Fibroblast of skin of left biceps (primary cell): ENCODE measurements around the gene TP63.

Experiments
- DNase-seq, 2 experiments: peaks; one replicate each; pipeline ENCODE4 v3.0.0-alpha.2; 2013; ENCODE audit warnings: low read depth in 2 of 2

Gene TP63

GRCh38 chr3:189776149-189776824 lies 145.1 kb downstream of the TP63 start:
- no peak for DNase-seq

DNA sequence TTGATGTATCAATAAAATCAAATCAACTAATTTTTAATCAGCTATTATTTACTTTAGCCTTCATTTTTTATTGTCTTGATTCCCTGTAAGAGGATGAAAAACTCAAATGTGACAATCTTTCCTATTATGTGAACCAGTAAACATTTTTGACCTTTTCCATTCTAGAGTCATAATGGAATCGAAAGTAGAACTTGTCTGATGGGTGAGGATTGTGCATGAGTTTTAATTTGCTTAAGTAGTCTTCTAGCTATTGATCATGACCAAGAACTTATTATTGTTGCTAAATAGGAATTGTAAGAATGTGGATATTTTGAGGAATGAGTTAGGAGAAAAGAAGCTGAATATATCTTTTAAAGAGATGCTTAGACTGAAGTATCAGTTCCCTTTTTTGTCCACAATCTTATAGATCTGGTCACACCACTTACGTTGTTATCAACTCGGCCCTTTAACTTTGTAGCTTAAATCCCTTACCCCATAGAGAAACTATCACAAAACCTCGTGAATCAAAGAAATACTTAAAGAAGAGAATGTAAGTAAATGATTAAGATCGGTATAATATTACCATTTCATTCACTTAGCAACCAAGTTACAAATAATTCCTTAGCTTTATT lies 147.3 kb downstream of the TP63 start:
- no peak for DNase-seq

GRCh38 chr3:189779166-189779565 lies 148.0 kb downstream of the TP63 start:
- DNase-seq, result no peak

DNA sequence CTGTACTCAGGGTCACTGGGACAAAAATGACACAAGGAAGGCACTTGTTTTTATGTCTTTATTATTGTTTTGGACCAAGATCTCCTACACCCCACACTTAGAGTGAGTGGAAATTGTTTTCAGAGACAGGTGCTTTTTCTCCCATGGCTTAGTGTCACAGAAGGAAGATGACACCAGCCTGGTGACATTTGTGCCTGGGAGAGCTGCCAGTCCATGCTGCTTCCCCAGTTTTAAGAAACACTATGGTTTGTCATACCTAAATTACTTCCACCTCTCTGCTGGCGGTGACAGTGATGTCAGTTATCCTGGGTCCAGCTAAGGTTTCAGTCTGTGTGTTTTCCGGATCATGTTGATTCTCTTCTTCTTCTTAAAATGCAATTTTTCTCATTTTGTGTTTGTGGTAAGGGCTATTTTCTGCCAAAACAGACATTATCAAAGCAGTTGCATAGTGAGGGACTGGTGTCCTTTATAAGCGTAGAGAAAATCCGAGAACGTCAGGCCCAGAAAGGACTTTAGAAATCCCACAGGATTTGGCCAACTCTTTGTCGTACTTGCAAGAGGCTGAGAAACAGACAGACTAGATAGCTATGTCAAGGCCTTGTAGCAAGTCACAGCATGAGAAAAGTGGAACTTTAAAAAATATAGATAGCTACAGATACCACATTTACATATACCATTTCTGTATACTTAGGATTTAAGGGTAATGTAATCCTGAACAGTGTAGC lies 149.5 kb downstream of the TP63 start:
- no peak for DNase-seq

DNA sequence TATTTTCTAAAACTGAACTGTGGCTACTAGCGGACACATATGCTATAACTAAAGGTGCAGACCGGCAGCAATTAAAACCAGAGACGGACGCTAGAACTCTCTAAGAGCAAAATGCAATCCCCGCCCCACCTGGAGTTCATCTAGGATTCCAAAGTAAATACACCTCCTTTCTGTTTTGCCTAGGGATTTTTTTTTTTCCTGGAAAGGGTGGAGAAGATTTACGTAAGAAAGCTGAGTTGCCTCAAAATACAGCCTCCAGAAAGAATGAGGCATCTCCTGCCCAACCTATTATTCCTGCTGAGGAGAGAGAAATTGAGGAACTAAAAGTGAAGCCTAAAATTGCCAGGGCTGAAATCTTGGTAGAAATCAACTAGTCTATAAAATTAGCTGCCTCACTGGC lies 150.2 kb downstream of the TP63 start:
- no peak for DNase-seq

- no peak for DNase-seq
These were observed 155.4 kb downstream of the TP63 start for GRCh38 chr3:189786479-189787064.

DNA sequence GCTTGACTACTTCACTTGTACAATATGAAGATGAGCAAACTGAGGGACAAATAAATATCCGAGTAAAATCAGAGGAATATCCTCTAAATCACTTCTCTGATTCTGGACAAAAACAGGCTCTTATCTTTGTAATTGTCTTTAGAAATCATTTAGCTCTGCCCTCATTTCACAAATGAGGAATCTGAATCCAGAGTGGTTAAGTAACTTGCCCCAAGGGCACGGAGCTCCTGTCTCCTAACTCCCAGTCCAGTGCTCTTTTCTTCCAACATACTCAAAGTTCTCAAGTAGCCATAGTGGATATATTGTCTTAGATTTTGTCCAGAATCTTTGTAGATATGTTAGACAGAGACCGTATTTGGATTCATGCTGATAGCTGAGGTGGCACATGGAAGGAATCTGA lies 156.0 kb downstream of the TP63 start:
- DNase-seq, result no peak

GRCh38 chr3:189787632-189788031 lies 156.4 kb downstream of the TP63 start:
- DNase-seq, result no peak

- DNase-seq, result no peak
These were observed 158.2 kb downstream of the TP63 start for GRCh38 chr3:189789432-189789831.

- no peak for DNase-seq
These were observed 159.5 kb downstream of the TP63 start for GRCh38 chr3:189790658-189791057.

- no peak for DNase-seq
These were observed 161.1 kb downstream of the TP63 start for GRCh38 chr3:189792046-189792929.

DNA sequence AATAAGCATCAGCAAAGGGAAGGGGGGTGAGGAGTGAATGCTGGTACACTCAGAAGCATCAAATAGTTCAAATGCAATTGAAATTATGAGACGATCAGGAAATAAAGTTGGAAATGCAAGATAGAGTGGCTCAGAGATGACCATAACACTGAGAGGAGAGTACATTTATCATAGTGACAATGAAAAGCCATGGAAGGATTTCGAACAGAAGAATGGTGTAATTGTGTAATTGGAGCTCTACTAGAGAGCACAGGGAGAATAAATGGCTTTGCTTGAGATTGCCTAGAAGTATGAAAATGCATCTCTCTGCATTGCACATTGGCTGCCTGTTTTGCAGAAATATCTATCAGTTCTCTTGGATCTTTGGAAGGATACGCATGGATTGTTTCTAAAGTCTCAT lies 163.3 kb downstream of the TP63 start:
- no peak for DNase-seq

GRCh38 chr3:189797103-189797750 lies 166.0 kb downstream of the TP63 start:
- no peak for DNase-seq

DNA sequence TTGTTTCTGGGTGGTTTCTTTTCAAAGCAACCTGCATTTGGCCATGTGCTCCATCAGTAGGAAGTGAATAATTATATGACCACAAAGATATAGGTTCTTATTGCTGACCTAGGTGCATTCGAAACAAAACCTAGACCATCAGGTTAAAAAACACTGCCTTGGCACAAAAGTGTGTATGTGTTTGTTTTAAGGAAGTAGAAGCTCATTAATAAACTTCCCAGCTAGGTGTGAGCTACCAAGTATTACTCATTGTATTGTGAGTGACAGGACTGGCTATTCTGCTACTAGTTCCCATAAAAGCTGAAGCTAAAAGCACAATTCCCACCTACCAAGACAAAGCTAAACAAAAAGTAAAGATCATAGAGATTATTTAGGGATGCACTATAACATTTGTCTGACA lies 168.2 kb downstream of the TP63 start:
- DNase-seq, result no peak

GRCh38 chr3:189800436-189800835 lies 169.2 kb downstream of the TP63 start:
- no peak for DNase-seq

GRCh38 chr3:189803254-189803653 lies 172.1 kb downstream of the TP63 start:
- DNase-seq, result no peak

DNA sequence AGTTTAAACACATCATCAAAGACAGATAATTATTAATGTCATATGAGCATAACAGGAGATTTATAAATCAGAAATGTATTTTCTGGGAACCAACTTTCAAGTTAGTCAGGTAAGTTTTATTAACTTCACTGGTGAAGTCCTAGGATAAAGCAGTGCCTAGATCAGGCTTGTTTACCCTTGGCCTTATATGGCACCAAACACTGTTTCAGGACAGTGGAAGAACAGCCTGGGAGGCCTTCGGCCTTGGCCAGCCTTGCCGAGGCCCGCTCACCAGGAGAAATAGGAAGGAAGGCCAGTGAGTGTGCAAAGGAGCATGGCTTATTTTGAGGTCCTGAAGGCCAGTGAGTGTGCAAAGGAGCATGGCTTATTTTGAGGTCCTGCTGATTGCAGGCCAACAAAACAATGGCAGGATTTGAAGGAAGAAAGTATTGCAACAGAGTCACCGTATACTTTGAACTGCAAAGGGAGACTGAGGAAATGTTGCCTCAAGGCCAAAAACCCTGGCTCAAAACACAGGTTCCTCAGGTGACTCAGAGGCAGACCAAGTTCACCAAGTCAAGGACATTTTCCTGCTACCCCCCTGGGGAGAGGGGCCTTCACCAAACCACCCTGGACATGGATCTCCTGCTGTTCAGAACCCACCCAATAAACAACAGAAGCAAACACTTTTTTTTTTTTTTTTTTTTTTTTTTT lies 174.3 kb downstream of the TP63 start:
- DNase-seq, result no peak

- DNase-seq, result peak; percentile 47 to 55
These were observed 175.2 kb downstream of the TP63 start for GRCh38 chr3:189806171-189806951.

DNA sequence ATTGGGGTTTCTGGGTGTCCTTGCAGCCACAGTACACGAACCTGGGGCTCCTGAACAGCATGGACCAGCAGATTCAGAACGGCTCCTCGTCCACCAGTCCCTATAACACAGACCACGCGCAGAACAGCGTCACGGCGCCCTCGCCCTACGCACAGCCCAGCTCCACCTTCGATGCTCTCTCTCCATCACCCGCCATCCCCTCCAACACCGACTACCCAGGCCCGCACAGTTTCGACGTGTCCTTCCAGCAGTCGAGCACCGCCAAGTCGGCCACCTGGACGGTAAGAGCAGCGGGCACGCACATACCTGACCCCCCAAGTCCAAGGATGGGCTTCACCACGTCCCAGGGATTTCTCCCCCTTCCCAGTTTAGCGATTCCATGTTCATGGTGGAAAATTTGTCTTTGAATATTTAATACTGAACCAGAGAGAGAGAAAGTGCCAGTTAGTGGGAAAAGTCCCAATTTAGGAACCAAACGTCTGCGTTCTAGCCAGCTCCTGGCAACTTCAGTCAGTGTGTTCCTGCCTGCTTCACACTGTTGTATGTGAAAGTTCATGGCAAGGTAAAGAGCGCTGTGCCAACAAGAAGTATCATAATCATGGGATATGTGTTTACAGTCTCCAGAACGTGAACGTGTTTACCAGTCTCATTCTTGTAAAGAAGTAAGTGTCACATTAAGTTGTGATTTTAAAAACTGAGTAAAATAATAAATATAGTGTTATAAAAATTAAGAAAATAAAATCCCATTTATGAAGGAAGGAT lies 177.2 kb downstream of the TP63 start:
- no peak for DNase-seq
